Ureter (tissue), 1 donor: ENCODE results near the gene EBF4. TPM values are rescaled to one million over a fixed set of nuclear protein-coding genes. Genes with fewer than 3 reads are reported as not detected.
"Not testable (repeated sequence)": the region's sequence is repeated elsewhere in the genome, so short reads cannot be mapped to it uniquely, and the experiment has no call there.

Experiments used
- DNase-seq: peaks from one replicate; pipeline ENCODE4 v3.0.0-alpha.2; 2020; ENCODE audit warnings: low spot score
- total RNA-seq: library from RNA; stranded (reverse); gene quantifications from one replicate; pipeline ENCODE4 v1.2.4, GENCODE V29; 2023
- donor health status: DM: yes; HTN: yes; CAD: no.

Gene EBF4
- total RNA-seq, 1 donor from 2014 or later = 30.3 TPM

DNA sequence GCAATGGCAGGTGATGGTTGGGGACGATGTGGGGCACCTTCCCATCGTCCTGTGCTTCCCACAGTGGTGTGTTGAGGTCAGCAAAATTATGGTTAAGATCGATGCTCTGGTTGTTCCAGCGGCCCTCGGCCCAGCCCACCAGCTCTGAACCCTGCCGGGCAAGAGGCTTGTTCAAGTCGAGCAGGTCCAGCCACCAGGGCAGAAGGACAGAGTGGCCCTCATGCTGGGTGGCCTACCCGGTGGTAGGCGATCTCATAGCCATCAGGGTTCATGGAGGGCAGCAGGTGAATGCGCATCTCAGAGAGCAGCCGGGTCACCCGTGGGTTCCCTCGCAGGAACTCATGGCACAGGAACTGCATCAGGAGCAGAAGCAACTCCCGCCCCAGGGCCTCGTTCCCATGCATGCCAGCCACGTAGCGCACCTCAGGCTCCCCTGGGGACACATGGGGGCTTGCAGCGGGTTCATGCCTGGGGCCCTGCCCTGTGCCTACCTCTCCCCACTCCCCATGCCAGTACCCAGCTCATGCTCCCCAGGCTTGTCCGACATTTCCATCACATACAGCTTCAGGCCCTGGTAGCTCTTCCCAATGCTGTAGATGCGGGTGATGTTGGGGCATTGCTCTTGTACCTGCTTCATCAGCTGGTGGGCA, 103.6 kb downstream of the EBF4 start:
- DNase-seq = no peak

GRCh38 chr20:2797136-2797983, 104.8 kb downstream of the EBF4 start:
- no peak for DNase-seq

DNA sequence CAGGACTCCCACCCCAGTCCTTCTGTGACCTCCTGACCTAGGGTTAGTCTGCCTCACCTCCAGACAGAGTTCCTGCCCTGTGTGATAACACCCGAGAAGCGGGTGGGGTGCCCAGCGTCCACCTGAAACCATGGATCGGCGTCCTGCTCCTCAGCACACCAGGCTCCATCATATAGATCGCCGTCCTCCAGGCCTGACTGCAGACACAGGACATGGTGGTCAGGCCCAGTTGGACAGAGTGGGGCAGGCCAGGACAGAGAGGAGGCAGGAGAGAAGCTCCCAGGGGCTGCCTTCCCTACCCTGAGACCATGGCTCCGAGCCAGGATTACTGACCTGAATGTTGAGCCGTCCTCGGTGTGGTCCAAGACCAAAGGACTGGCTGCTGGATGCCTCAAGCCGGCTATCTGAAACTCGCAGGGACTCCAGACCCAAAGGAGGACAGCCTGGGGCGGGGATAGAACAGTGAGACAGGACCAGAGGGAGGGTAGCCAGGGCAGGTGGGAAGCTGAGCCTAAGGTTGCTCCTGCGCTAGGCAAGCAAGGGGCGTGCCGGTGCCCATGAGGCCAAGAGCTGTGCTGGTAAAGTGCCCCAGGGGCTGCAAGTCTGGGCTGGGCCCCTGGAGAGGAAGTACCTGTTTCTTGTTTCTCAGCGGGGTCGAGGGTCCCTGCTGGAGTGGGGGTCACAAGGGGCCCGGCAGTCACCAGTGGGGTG, 105.7 kb downstream of the EBF4 start:
- no peak for DNase-seq

DNA sequence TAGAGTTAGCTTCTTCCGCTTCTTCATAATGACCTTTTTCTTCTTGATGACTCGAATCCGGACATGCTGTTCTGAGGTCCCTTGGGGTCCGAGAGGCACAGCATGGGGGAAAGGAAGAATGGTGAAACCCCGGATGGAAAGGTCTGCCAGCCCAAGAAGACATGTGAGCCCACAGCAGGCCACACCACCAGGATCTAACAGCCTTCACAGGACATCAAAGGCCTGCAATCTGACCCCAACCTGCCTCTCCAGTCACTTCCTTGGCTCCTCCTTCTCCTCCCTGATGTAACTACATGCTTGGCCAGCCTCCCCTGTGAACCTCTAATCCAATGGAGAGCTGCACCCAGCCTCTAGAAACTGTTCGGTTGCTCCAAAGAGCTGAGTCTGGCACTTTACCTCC, 106.2 kb downstream of the EBF4 start:
- DNase-seq = no peak

- no peak for DNase-seq
Measured at GRCh38 chr20:2799271-2799670, 106.7 kb downstream of the EBF4 start.

- DNase-seq = no peak
Measured at GRCh38 chr20:2799688-2800520, 107.3 kb downstream of the EBF4 start.

GRCh38 chr20:2800521-2801285, 108.1 kb downstream of the EBF4 start, which contains the start of gene CPXM1:
Gene CPXM1 (minus strand): TSS chr20:2800627. CDS start chr20:2800572, 55 bp downstream.
- DNase-seq = no peak

- no peak for DNase-seq
Measured at GRCh38 chr20:2801286-2801728, 108.7 kb downstream of the EBF4 start.

- no peak for DNase-seq
Measured at GRCh38 chr20:2804041-2804828, 111.7 kb downstream of the EBF4 start.

GRCh38 chr20:2804852-2805688, 112.5 kb downstream of the EBF4 start:
- no peak for DNase-seq

DNA sequence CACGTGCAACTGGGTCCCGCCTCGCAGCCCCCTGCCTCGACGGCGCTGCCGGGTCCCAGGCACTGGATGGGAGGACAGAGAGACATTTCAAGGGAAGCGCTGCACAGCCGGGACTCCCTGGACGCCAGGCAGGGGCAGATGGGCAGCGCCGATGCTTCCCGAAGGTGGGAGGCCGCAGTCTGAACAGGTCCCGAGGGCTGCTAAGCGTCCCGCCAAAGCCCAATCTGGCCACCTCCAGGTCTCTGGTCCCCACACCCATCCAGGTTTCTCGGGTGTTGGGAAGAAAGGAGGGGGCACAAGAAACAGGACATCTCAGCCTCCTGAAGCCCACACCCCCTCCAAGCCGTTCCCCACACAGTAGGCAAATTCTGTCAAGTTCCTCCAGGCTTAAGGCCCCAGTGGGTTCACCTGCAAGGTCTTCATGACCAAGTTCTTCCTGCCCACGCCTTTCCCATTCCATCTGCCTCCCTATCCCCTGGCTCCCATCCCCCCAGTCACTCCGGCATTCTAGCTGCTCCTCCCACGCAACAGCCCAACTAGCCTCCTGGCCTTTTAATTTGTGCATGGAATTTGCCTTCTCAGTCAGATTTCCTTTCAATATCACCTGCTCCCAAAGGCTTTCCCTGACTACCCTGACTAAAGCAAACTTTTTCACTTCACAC, 113.2 kb downstream of the EBF4 start:
- DNase-seq = no peak

- no peak for DNase-seq
Measured at GRCh38 chr20:2806351-2806701, 113.7 kb downstream of the EBF4 start.

DNA sequence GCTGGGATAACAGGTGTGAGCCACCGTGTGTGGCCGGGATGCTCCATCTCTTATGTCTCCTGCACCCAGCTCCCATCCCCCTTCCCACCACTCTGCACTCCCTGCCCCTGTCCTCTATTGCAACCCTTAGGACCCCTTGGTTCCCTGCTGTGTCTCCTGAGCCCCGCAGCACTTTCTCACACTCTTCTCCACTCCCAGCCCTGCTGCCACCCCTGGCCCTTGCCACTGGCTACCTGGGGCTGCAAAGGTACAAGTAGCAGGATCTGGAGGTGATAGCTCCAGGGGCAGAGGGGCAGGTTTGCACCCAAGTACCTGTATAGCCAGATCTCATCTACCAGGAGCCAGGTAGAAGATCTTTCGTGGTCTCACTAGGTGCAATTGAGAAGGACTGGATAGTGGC, 114.4 kb downstream of the EBF4 start:
- DNase-seq = no peak

GRCh38 chr20:2807929-2808328, 115.3 kb downstream of the EBF4 start:
- DNase-seq = not testable (repeated sequence)

DNA sequence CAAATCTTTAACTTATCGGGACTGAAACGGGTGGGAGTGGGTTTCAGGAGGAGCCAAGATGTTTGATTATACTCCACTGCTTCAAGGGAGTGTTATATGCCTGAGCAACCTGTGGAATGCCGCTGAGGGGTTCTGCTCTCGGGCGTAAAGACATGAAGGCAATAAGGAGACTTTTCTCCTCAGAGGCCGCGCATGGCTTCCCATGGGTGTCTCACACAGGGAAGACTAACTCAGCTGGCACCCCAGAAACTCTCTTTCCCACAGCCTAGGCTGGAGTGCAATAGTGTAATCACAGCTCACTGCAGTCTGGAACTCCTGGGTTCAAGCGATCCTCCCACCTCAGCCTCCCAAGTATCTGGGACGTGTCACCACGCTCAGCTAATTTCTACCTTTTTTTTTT, 117.1 kb downstream of the EBF4 start:
- DNase-seq = no peak
